Esophagus squamous epithelium (tissue), 5 donors: ENCODE measurements around the gene TH. TPM values are rescaled to one million over a fixed set of nuclear protein-coding genes. Genes with fewer than 3 reads are reported as not detected.

Source experiments
- DNase-seq: peaks from one replicate; lab custom pipeline; 2025; lab: John Stamatoyannopoulos, UW
- H3K27ac ChIP-seq, 4 donors: fragments of 200-600 bp; sonication (generic); one replicate each; pipeline ENCODE4 v1.5.1; 2016 to 2019; ENCODE audit warnings: mild to moderate bottlenecking in 1 of 4
- H3K27me3 ChIP-seq, 4 donors: fragments of 200-600 bp; sonication (generic); 1 replicate in 3 of 4; 2 replicates in 1 of 4; pipeline versions ENCODE4 v1.5.1 to v1.6.0; 2017 to 2021; ENCODE audit warnings: antibody characterized with exemption in 1 of 4
- H3K36me3 ChIP-seq, 3 donors: fragments of 200-600 bp; sonication (generic); one replicate each; pipeline ENCODE4 v1.5.1; 2016 to 2019
- H3K4me1 ChIP-seq, 3 donors: fragments of 200-600 bp; sonication (generic); one replicate each; pipeline ENCODE4 v1.5.1; 2017 to 2019
- H3K4me3 ChIP-seq, 4 donors: fragments of 200-600 bp; sonication (generic); 1 replicate in 3 of 4; 2 replicates in 1 of 4; pipeline ENCODE4 v1.5.1; 2016 to 2019; ENCODE audit warnings: mild to moderate bottlenecking in 2 of 4, moderate library complexity in 1 of 4
- H3K9me3 ChIP-seq, 3 donors: fragments of 200-600 bp; sonication (generic); one replicate each; pipeline ENCODE4 v1.5.1; 2016 to 2019
- POLR2A ChIP-seq, 4 donors: fragments of 450-650 bp; IDR thresholded peaks; one replicate each; pipeline ENCODE4 v1.6.1; 2017; ENCODE audit warnings: antibody characterized with exemption in 4 of 4, mild to moderate bottlenecking in 4 of 4, moderate library complexity in 3 of 4
- WGBS, 2 donors: methylation state at CpG; one replicate each; pipeline ENCODE4 v1.1.5; 2018; 5-methylcytosine and 5-hydroxymethylcytosine counted together
- intact Hi-C: fragments of 100-400 bp; cut with DNase I; formaldehyde crosslinking; loops from one replicate; pipeline ENCODE4 v1.15.0; 2022
- total RNA-seq, 4 donors: library from RNA; depleted of rRNA; stranded (reverse); fragments of >200 nt; gene quantifications; one replicate each; pipeline ENCODE4 v1.1.0, GENCODE V29; 2016
- TF ChIP-seq, protein P1 (sequence below), 6 experiments: fragments of 450-650 bp in 4 of 6; fragments of 200-600 bp in 2 of 6; sonication (generic) in 2 of 6; IDR thresholded peaks; one replicate each; pipeline ENCODE4 v1.5.1; 2016 to 2019; ENCODE audit warnings: antibody characterized with exemption in 6 of 6, mild to moderate bottlenecking in 4 of 6, moderate library complexity in 4 of 6
- donor health status: DM: yes; HTN: yes; CAD: no.

Gene TH
- under 1 TPM in 2 of 4 donors, not detected in 2; 0.34 to 0.76 TPM for total RNA-seq

- H3K27me3 ChIP-seq: peaks cover 0 to 78% (median 3%) of the 10 kb centered on the region in 4 donors
- H3K27ac ChIP-seq: no peak within 1 kb of the TSS
- no peak for DNase-seq
- H3K36me3 ChIP-seq: no peaks in the 10 kb centered on the region
- no peak for TF ChIP-seq POLR2A (IDR thresholded peaks at IDR 0.05)
- H3K9me3 ChIP-seq: no peaks in the 10 kb centered on the region
- intact Hi-C loops: no loop called here
- 83% methylated on average over 8 of the region's 17 CpGs; no CpG with 5 or more reads in 1 of the 2 donors for WGBS, 2 donors
- no peak within 1 kb of the TSS for H3K4me3 ChIP-seq
- peaks cover 3 to 40% (median 10%) of the 10 kb centered on the region in 3 donors for H3K4me1 ChIP-seq
These were observed at the start of gene TH for GRCh38 chr11:2171591-2172003. Gene TH, minus strand, starts transcription at chr11:2171815. Its CDS starts 29 bp downstream, at chr11:2171786.

DNA sequence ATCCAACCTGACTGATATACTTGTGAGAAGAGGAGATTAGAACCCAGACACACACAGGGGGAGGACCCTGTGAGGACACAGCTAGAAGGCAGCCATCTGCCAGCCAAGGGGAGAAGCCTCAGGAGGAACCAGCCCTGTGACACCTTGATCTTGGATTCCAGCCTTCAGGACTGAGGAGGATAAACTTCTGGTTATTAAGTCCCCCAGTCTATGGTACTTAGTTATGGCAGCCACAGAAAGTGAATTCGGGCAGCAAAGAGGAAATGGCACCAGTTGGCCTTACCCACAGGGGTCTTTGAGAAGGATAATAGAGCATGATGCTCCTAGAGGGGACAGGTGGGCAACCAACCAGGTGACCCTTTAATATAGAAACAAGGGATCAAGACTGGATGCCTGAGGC, 49.4 kb upstream of the TH start:
- H3K27me3 ChIP-seq: peaks cover 0 to 69% (median 0%) of the 10 kb centered on the region in 4 donors
- no peaks in the 10 kb centered on the region for H3K36me3 ChIP-seq
- 67 to 71% methylated on average over 1 of the region's 1 CpG for WGBS, 2 donors
- intact Hi-C loops: no loop called here
- no peaks in the 10 kb centered on the region for H3K9me3 ChIP-seq
- H3K4me1 ChIP-seq: peaks cover 0 to 16% (median 3%) of the 10 kb centered on the region in 3 donors
- no peak overlapping the region for H3K4me3 ChIP-seq
- DNase-seq: no peak
- no peak for TF ChIP-seq POLR2A (IDR thresholded peaks at IDR 0.05)
- TF ChIP-seq, protein P1, sequence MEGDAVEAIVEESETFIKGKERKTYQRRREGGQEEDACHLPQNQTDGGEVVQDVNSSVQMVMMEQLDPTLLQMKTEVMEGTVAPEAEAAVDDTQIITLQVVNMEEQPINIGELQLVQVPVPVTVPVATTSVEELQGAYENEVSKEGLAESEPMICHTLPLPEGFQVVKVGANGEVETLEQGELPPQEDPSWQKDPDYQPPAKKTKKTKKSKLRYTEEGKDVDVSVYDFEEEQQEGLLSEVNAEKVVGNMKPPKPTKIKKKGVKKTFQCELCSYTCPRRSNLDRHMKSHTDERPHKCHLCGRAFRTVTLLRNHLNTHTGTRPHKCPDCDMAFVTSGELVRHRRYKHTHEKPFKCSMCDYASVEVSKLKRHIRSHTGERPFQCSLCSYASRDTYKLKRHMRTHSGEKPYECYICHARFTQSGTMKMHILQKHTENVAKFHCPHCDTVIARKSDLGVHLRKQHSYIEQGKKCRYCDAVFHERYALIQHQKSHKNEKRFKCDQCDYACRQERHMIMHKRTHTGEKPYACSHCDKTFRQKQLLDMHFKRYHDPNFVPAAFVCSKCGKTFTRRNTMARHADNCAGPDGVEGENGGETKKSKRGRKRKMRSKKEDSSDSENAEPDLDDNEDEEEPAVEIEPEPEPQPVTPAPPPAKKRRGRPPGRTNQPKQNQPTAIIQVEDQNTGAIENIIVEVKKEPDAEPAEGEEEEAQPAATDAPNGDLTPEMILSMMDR (IDR thresholded peaks at IDR 0.05): no peak
- no peak overlapping the region for H3K27ac ChIP-seq

DNA sequence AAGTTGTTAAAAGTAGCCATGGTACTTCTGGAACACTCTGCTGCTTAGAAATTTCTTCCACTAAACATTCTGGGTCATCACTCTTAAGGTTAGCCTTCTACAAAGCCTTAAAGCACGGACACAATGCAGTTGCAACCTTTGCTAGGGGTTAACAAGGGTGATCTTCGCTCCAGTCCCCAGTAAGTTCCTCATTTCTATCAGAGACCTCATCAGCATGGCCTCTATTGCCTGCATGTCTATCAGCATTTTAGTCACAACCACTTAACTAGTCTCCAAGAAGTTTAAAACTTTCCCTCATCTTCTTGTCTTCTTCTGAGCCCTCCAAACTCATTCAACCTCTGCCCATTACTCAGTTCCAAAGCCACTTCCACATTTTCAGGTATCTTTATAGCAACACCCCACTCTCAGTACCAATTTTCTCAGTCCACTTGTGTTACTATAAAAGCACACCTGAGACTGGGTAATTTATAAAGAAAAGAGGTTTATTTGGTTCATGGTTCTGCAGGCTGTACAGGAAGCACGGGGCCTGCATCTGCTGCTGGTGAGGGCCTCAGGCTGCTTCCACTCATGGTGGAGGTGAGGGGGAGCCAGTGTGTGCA, 48.7 kb upstream of the TH start:
- Histone ChIP-seq H3K9me3 (no peaks in the 10 kb centered on the region), H3K4me1 (peaks cover 0 to 17% (median 3%) of the 10 kb centered on the region in 3 donors), H3K4me3 (no peak overlapping the region), H3K27ac (no peak overlapping the region), H3K27me3 (peaks cover 0 to 77% (median 0%) of the 10 kb centered on the region in 4 donors), H3K36me3 (no peaks in the 10 kb centered on the region)
- intact Hi-C loops: no loop called here
- WGBS, 2 donors: 67 to 90% methylated on average over 2 to 3 of the region's 3 CpGs
- no peak for DNase-seq
- no peak for TF ChIP-seq POLR2A (IDR thresholded peaks at IDR 0.05)
- TF ChIP-seq, protein P1 (IDR thresholded peaks at IDR 0.05): no peak

GRCh38 chr11:2219318-2220017, 47.9 kb upstream of the TH start:
- intact Hi-C loops: no loop called here
- DNase-seq: no peak
- WGBS, 2 donors: 76 to 77% methylated on average over 2 to 4 of the region's 6 CpGs
- H3K4me3 ChIP-seq: no peak overlapping the region
- no peak overlapping the region for H3K27ac ChIP-seq
- H3K4me1 ChIP-seq: peaks cover 0 to 17% (median 3%) of the 10 kb centered on the region in 3 donors
- no peaks in the 10 kb centered on the region for H3K36me3 ChIP-seq
- peaks cover 0 to 85% (median 0%) of the 10 kb centered on the region in 4 donors for H3K27me3 ChIP-seq
- TF ChIP-seq, protein P1 (IDR thresholded peaks at IDR 0.05): no peak
- no peak for TF ChIP-seq POLR2A (IDR thresholded peaks at IDR 0.05)
- H3K9me3 ChIP-seq: no peaks in the 10 kb centered on the region

- Histone ChIP-seq H3K36me3 (no peaks in the 10 kb centered on the region), H3K9me3 (no peaks in the 10 kb centered on the region), H3K4me3 (no peak overlapping the region), H3K4me1 (peaks cover 0 to 17% (median 3%) of the 10 kb centered on the region in 3 donors), H3K27ac (no peak overlapping the region), H3K27me3 (peaks cover 0 to 84% (median 0%) of the 10 kb centered on the region in 4 donors)
- intact Hi-C loops: no loop called here
- WGBS, 2 donors: 53 to 63% methylated on average over 3 of the region's 3 CpGs
- DNase-seq: no peak
- TF ChIP-seq, protein P1 (IDR thresholded peaks at IDR 0.05): no peak
These were observed 46.5 kb upstream of the TH start for GRCh38 chr11:2218031-2218633.
